ENCODE results near the gene TELO2. TPM values are rescaled to one million over a fixed set of nuclear protein-coding genes. Genes with fewer than 3 reads are reported as not detected.

The TELO2 gene
- total RNA-seq, 1 experiment from 2014 or later: 85.4 TPM

DNA sequence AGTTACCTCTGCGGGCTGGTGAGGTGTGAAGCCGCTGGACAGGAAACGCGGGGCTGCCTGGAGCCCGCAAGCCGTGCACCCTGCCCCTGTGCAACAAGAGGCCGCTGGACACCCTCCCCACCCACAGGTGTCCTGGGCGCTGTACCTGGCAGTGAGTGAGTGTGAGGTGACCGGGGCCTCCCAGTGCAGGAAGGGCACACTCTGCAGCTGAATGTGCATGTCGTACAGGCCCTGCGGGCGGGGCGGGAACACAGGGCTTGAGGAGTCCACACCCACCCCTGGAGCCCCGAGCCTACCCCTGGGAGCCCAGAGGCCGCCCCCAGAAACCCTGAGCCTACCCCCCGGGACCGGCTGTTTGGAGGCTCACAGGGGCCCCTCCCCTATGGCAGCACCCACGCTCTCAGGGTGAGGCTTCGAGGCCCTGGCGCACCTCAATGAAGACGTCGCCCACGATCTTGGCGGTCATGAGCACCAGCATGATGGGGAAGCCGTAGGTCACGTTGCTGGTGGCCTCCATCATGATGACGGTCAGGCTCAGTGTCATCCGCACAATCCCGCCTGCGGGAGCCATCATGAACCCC lies 44.5 kb upstream of the TELO2 start:
- no TSS peak for BruUV-seq (replicated peaks)
- intact Hi-C loops (cut with micrococcal nuclease; ENCODE audit: unreplicated experiment): no loop called here
- Mint-ChIP-seq H3K9me3 (ENCODE audit: low read depth, unreplicated experiment) (no peaks in the 10 kb centered on the region), H3K27ac (ENCODE audit: unreplicated experiment) (no peak overlapping the region), H3K4me3 (ENCODE audit: low read depth, unreplicated experiment) (no peak overlapping the region), H3K4me1 (ENCODE audit: low read depth, unreplicated experiment) (no peaks in the 10 kb centered on the region), H3K36me3 (ENCODE audit: insufficient read depth, unreplicated experiment) (peaks cover 51% of the 10 kb centered on the region), H3K27me3 (ENCODE audit: unreplicated experiment) (no peaks in the 10 kb centered on the region)
- TF ChIP-seq CTCF (IDR thresholded peaks at IDR 0.05; ENCODE audit: unreplicated experiment): no peak
- CTCF ChIA-PET: interaction anchor here (1.2 to 1.5 kb wide), 2 partner anchors 10 to 28 kb away, joined by 3 to 4 read pairs; partner anchors contain the start of gene UQCC4
- no peak for DNase-seq

- no peak overlapping the region for H3K4me3 Mint-ChIP-seq (ENCODE audit: low read depth, unreplicated experiment)
- CTCF ChIA-PET: no interaction called here
- no peak overlapping the region for H3K27ac Mint-ChIP-seq (ENCODE audit: unreplicated experiment)
- BruUV-seq (replicated peaks): no TSS peak
- no peaks in the 10 kb centered on the region for H3K4me1 Mint-ChIP-seq (ENCODE audit: low read depth, unreplicated experiment)
- no peaks in the 10 kb centered on the region for H3K9me3 Mint-ChIP-seq (ENCODE audit: low read depth, unreplicated experiment)
- DNase-seq: no peak
- no peaks in the 10 kb centered on the region for H3K27me3 Mint-ChIP-seq (ENCODE audit: unreplicated experiment)
- peaks cover 56% of the 10 kb centered on the region for H3K36me3 Mint-ChIP-seq (ENCODE audit: insufficient read depth, unreplicated experiment)
- intact Hi-C loops (cut with micrococcal nuclease; ENCODE audit: unreplicated experiment): no loop called here
- TF ChIP-seq CTCF (IDR thresholded peaks at IDR 0.05; ENCODE audit: unreplicated experiment): no peak
Observed at GRCh38 chr16:1449201-1449788, 43.9 kb upstream of the TELO2 start.

GRCh38 chr16:1450218-1450617 lies 42.9 kb upstream of the TELO2 start:
- DNase-seq: no peak
- intact Hi-C loops (cut with micrococcal nuclease; ENCODE audit: unreplicated experiment): no loop called here
- no TSS peak for BruUV-seq (replicated peaks)
- Mint-ChIP-seq H3K27me3 (ENCODE audit: unreplicated experiment) (no peaks in the 10 kb centered on the region), H3K27ac (ENCODE audit: unreplicated experiment) (no peak overlapping the region), H3K9me3 (ENCODE audit: low read depth, unreplicated experiment) (no peaks in the 10 kb centered on the region), H3K36me3 (ENCODE audit: insufficient read depth, unreplicated experiment) (peaks cover 49% of the 10 kb centered on the region), H3K4me3 (ENCODE audit: low read depth, unreplicated experiment) (no peak overlapping the region), H3K4me1 (ENCODE audit: low read depth, unreplicated experiment) (no peaks in the 10 kb centered on the region)
- no peak for TF ChIP-seq CTCF (IDR thresholded peaks at IDR 0.05; ENCODE audit: unreplicated experiment)
- CTCF ChIA-PET: no interaction called here

DNA sequence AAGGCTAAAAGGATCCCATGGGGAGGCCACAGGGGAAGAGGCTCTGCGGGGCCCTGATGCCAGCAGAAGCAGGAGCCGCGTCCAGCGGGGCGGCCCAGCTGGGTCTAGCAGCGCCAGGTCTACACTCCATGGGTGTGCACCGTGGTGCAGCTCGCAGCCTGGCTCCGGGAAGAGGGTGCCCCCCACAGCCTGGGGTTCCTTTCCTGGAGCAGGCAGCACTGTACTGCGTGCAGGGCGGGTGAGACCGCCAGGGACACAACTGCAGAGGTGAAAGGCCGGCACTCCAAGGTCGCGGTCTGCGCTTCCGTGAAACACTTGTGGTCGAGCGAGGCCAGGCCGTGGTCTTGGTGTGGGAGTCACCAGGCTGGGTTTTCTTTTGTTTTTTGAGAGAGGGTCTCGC lies 42.3 kb upstream of the TELO2 start:
- peaks cover 47% of the 10 kb centered on the region for H3K36me3 Mint-ChIP-seq (ENCODE audit: insufficient read depth, unreplicated experiment)
- DNase-seq: no peak
- no peaks in the 10 kb centered on the region for H3K9me3 Mint-ChIP-seq (ENCODE audit: low read depth, unreplicated experiment)
- no peak overlapping the region for H3K4me3 Mint-ChIP-seq (ENCODE audit: low read depth, unreplicated experiment)
- BruUV-seq (replicated peaks): no TSS peak
- H3K4me1 Mint-ChIP-seq (ENCODE audit: low read depth, unreplicated experiment): no peaks in the 10 kb centered on the region
- H3K27me3 Mint-ChIP-seq (ENCODE audit: unreplicated experiment): no peaks in the 10 kb centered on the region
- intact Hi-C loops (cut with micrococcal nuclease; ENCODE audit: unreplicated experiment): no loop called here
- no peak for TF ChIP-seq CTCF (IDR thresholded peaks at IDR 0.05; ENCODE audit: unreplicated experiment)
- no peak overlapping the region for H3K27ac Mint-ChIP-seq (ENCODE audit: unreplicated experiment)
- CTCF ChIA-PET: no interaction called here
